ENCODE results near the gene PCSK2. TPM values are rescaled to one million over a fixed set of nuclear protein-coding genes. Genes with fewer than 3 reads are reported as not detected.

PCSK2 gene
- polyA plus RNA-seq, 3 donors: not detected

- Histone ChIP-seq H4K20me1 (ENCODE audit: insufficient read depth, low read length) (no peaks in the 10 kb centered on the region), H3K4me1 (ENCODE audit: control insufficient read depth in 1 of 2, insufficient read depth in 2 of 2, low read length in 2 of 2) (peaks cover 12 to 14% of the 10 kb centered on the region in 2 donors), H3K79me2 (ENCODE audit: insufficient read depth, low read length) (no peaks in the 10 kb centered on the region), H3K9ac (ENCODE audit: insufficient read depth, low read length, poor library complexity, severe bottlenecking) (no peak overlapping the region), H2AFZ (ENCODE audit: insufficient read depth, low read depth, low read length, poor library complexity, severe bottlenecking) (no peak overlapping the region), H3K36me3 (replicated peaks in 1 of 2; ENCODE audit: control insufficient read depth in 1 of 2, insufficient read depth in 2 of 2, low read length in 2 of 2) (no peaks in the 10 kb centered on the region), H3K27ac (ENCODE audit: low read depth in 1 of 2, low read length in 2 of 2) (no peak overlapping the region), H3K27me3 (ENCODE audit: control insufficient read depth in 2 of 2, insufficient read depth in 2 of 2, low read length in 2 of 2) (no peaks in the 10 kb centered on the region), H3K9me3 (replicated peaks in 1 of 2; ENCODE audit: control insufficient read depth in 1 of 2, insufficient read depth in 1 of 2, low read length in 2 of 2) (no peaks in the 10 kb centered on the region), H3K4me2 (replicated peaks; ENCODE audit: extremely low read depth, low read length, poor library complexity, severe bottlenecking) (no peak overlapping the region), H3K4me3 (replicated peaks in 1 of 3; ENCODE audit: low read depth in 2 of 3, low read length in 3 of 3) (no peak overlapping the region)
- Mint-ChIP-seq H3K27me3 (ENCODE audit: low read depth in 3 of 3) (peaks cover 5 to 8% (median 8%) of the 10 kb centered on the region in 3 donors), H3K27ac (no peak overlapping the region), H3K4me3 (no peak overlapping the region), H3K4me1 (peaks cover 14% of the 10 kb centered on the region), H3K36me3 (no peaks in the 10 kb centered on the region), H3K9me3 (no peaks in the 10 kb centered on the region)
- WGBS (ENCODE audit: insufficient coverage): 92% methylated on average over 3 of the region's 7 CpGs
- DNase-seq: no peak
- intact Hi-C loops (cut with micrococcal nuclease): no loop called here
- no peak for TF ChIP-seq CTCF (IDR thresholded peaks at IDR 0.05)
These were observed 292.9 kb downstream of the PCSK2 start for GRCh38 chr20:17519606-17520285.

GRCh38 chr20:17520583-17520982 is 293.7 kb downstream of the PCSK2 start:
- intact Hi-C loops (cut with micrococcal nuclease): no loop called here
- Mint-ChIP-seq H3K4me1 (peaks cover 14% of the 10 kb centered on the region), H3K9me3 (no peaks in the 10 kb centered on the region), H3K4me3 (no peak overlapping the region), H3K27me3 (ENCODE audit: low read depth in 3 of 3) (peaks cover 5 to 13% (median 8%) of the 10 kb centered on the region in 3 donors), H3K36me3 (no peaks in the 10 kb centered on the region), H3K27ac (no peak overlapping the region)
- Histone ChIP-seq H3K27ac (ENCODE audit: low read depth in 1 of 2, low read length in 2 of 2) (no peak overlapping the region), H4K20me1 (ENCODE audit: insufficient read depth, low read length) (no peaks in the 10 kb centered on the region), H3K4me2 (replicated peaks; ENCODE audit: extremely low read depth, low read length, poor library complexity, severe bottlenecking) (no peak overlapping the region), H3K79me2 (ENCODE audit: insufficient read depth, low read length) (no peaks in the 10 kb centered on the region), H2AFZ (ENCODE audit: insufficient read depth, low read depth, low read length, poor library complexity, severe bottlenecking) (no peak overlapping the region), H3K9me3 (replicated peaks in 1 of 2; ENCODE audit: control insufficient read depth in 1 of 2, insufficient read depth in 1 of 2, low read length in 2 of 2) (no peaks in the 10 kb centered on the region), H3K9ac (ENCODE audit: insufficient read depth, low read length, poor library complexity, severe bottlenecking) (no peak overlapping the region), H3K4me1 (ENCODE audit: control insufficient read depth in 1 of 2, insufficient read depth in 2 of 2, low read length in 2 of 2) (peaks cover 12 to 14% of the 10 kb centered on the region in 2 donors), H3K36me3 (replicated peaks in 1 of 2; ENCODE audit: control insufficient read depth in 1 of 2, insufficient read depth in 2 of 2, low read length in 2 of 2) (no peaks in the 10 kb centered on the region), H3K27me3 (ENCODE audit: control insufficient read depth in 2 of 2, insufficient read depth in 2 of 2, low read length in 2 of 2) (no peaks in the 10 kb centered on the region), H3K4me3 (replicated peaks in 1 of 3; ENCODE audit: low read depth in 2 of 3, low read length in 3 of 3) (no peak overlapping the region)
- WGBS (ENCODE audit: insufficient coverage): 7% methylated on average over 2 of the region's 3 CpGs
- no peak for DNase-seq
- no peak for TF ChIP-seq CTCF (IDR thresholded peaks at IDR 0.05)

Measured in CD14-positive monocyte (primary cell).